ENCODE measurements around the gene OCA2.

The OCA2 gene

DNA sequence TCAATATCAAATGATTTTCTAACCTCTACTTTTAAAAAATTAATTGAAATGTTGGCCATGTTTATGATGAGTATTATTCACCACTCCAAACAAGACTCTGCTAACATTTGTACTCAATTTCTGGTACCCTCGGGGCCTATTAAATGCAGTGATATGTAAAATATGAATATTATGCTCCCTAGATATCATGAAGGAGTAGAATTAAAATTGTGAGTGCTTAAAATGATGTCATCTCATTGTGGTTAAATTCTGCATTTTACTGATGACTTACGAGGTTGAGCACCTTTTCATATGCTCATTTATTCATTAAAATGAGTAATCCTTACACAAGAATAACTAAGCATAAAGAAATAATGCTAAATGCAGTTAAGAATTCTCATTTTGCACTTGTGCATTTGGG is 159.9 kb downstream of the OCA2 start:
- no peak for DNase-seq

DNA sequence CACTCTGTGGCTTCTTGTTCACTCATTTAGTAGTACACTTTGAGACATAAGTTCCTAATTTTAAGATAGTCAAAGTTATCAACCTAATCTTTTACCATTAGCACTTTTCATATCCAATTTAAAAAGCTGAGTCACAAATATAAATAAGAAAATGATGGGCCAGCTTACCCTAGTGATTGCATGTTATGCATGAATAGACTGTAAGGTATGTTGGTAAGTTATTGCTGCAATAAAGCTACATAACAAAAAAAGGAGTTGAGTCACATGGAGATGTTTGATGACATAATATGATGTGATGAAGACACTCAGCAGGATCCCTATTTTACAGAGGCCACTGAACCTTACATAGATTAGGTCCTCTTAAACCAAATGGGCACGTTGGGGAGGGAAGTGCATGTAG is 161.3 kb downstream of the OCA2 start:
- DNase-seq = no peak

DNA sequence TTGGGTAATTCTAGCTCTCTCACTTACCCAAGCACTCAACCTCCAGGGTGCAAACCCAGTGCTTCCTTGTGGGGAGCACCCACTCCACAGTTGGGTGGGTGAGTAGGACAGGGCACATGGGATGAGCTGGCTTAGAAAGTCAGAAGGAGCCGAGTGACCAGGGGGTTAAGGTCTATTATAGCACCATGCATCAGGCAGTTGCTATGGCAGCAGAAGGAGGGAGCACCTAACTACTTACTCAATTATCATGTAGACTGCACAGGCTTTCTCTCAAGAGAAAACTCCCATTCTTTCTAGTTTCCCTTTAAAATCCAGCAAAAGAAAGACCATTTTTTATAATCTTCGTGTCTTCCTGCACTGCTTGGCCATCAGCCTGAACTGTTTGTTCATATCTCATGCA is 163.0 kb downstream of the OCA2 start:
- no peak for DNase-seq

DNA sequence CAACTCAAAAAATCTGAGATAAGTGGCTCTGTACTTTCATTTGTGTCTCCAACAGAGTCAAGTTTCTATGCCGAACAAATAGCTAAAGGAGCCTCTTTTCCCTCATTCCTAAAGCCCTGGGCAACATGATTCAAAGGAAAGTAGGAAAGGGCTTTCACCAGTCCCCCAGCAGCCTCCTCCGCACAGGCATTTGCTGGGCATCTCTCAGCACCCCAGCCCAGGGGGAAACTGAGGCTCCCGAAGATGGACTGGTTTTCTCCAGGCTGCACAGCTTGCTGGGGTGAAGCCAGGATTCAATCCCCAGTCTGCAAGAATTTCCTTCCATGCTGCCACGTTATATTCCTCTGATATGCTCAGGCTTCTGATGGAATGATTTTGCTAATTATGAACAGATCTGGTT is 163.8 kb downstream of the OCA2 start:
- DNase-seq = no peak

DNA sequence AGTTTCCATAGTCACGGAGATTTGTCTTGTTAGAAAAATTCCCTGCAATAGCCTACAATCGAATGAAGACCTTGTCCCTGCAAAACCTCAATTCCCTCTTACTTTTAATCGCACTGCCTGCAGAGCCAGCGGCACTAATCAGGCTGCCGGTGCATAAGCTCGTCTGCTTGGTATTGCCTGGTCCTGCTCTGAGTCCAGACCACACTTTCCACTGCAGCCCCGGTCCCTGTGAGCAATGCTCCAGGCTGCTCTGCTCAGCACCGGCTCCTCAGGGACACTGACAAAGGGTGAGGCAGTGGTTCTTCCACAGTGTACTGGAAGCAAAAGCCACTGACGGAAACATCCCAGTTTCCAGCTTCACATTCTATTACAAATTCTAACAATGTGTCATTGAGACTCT is 164.3 kb downstream of the OCA2 start:
- no peak for DNase-seq

DNA sequence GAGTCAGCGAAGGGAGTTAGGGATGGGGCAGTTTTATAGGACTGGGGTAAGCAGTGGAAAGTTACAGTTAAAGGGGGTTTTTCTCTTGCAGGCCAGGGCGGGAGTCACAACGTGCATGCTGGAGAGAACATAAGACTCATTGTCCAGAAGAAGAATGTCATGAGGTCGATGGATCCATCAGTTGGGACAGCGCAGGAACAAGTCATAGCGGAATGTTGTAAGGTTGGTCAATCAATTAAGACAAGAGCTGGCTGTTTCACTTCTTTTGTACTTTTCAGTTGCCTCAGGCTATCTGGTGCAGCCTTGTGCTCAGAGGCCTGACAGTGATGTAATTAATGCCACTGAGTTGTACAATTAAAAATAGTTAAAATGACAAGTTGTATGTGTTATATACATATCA is 165.6 kb downstream of the OCA2 start:
- DNase-seq = no peak

DNA sequence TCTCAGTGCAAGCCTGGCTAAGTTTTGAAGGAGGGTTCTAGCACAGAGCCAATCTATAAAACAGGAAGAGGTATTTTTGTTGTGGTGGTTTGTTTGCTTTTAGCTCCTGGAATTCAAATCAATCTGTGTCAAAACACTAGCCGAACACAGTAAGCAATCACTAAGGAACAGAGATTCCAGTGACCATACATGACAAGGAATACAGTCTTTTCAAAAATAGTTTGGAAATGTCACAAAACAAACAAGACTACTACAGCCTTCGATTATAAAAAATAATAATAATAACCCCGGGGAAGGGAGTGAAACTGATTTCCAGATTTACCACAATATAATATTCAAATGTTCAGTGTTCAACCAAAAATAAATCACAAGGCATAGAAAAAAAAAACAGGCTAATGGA is 166.5 kb downstream of the OCA2 start:
- no peak for DNase-seq

DNA sequence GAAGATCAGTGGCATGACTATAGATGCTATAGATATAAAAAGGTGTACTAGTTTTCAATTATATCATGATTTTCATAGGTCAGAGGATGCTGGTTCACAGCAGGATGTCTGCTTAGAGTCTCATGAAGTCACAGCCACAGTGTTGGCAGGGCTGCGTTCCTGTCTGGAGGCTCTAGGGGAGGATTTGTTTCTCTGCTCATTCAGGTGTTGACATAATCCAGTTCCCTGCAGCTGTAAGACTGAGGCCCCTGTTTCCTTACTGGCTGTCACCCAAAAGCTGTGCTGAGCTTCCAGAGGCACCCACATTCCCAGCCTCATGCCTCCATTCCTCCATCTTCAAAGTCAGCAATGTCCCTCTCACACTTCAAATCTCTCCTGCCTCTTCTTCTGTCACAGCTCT is 170.7 kb downstream of the OCA2 start:
- DNase-seq = no peak

DNA sequence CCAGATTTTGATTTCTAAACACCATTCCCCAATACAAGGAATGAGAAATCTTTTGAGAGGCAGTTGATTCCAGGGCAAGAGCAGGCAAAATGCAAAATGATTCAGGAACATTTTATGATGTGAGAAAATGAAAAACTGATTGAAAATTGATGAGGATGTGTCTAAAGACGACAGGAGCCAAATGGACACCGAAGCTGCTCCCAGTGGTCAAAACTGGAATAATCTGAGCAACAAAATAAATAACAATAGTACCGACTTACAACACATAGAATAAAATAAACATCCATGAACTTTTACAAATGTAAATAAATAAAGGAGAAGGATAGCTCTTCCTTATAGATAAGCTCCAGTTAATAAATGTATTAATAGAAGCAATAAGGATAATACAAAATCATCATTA is 186.8 kb downstream of the OCA2 start:
- DNase-seq = no peak

DNA sequence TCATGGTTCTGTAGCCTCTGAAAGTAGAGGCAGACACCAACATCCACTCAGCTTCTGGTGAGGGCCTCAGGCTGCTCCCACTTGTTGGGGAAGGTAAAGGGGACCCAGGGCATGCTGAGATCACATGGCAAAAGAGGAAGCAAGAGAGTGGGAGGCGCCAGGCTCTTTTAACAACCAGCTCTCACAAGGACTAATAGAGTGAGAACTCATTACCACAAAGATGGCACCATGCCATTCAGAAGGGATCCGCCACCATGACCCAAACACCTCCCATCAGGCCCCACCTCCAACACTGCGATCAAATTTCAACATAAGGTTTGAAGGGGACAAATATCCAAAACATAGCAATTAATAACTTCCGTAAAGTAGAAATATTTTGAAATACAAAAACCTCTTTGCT is 192.3 kb downstream of the OCA2 start:
- DNase-seq = no peak

DNA sequence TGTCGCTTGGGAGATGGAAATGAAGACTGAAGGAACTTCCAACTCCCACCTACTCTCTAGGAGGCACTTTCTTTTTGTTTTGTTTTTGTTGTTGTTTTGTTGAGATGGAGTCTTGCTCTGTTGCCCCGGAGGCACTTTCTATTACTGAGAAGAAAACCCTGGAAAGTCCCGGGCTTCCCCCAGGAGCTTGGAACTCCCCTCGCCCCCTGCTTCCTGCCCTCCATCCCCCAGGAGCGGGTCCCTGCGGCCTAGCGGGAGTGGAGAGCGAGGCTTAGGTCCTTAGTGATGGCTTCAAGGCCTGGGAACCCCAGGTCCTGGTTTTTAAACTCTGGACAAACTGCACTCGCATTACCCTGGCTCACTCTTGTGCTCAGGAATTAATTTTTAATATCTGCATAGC is 195.7 kb downstream of the OCA2 start:
- DNase-seq = no peak

DNA sequence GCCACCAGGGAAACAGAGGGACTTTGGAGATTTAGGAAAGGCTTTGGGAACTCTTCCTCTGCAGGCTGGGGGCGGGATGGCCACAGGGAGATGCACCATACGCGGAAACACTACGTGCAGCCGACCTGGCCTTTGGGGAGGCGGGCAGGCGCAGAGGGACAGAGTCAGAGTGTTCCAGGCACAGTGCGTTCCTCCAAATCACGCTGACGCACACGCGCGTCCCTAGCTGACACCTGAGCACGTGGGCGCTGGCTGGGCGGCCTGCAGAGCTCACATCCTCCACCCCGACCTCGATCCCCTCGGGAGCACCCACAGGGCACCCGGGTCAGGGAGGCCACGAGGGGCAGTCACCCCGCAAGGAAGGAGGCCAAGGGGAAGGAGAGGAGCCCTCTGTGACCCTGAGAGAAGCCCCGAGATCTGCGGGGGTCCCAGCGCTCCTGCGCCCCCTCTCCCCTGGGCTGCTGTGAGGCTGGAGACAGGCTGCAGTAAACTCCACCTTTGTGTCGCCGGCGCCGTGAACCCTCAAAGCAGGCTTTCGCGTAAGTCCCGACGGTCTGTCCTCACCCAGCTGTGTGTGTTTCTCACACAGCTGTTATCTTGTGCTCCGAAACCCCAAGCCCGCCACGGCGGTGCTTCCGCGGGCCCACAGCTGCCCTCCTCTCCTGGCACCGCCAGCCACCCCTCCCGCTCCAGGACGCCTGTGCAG is 196.3 kb downstream of the OCA2 start:
- DNase-seq = no peak

DNA sequence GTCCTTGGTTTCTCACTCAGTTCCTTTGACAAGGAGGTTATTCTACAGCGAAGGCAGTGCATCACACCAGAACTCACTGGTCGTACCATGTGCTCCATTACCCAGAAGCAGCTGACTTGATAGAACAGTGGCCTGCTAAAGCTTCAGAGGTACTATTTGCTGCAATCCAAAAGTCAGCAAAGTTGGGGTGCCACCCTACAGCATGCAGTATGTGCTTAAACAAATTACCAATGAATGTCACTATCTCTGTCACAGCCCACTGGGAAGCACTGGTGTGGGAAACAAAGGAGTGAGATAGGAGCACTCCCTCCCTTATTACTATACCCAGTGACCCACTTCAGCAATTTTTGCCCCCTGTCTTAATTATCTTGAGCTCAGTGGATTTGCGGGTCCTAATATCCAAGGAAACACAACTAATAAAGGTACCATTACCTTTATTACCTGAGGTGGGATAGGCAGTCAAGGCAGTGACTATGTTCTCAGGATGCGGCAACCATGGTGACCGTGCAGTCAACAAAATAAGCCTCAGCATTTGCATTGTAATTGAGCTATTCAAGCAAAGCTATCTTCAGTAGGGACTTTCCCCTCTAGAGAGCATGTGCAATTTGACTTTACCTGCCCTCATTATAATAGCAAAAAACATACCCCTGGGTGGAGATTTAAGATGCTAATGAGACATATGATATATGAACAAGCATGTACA is 199.4 kb downstream of the OCA2 start:
- DNase-seq = no peak

DNA sequence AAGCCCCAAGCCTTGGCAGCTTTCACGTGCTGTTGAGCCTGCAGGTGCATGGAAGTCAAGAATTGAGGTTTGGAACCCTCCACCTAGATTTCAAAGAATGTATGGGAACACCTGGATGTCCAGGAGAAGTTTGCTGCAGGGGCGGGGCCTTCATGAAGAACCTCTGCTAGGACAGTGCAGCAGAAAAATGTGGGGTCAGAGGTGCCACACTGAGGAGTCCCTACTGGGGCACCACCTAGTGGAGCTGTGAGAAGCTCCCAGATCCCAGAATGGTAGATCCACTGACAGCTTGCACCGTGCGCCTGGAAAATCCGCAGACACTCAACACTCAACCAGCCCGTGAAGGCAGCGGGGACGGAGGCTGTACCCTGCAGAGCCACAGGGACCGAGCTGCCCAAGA is 201.6 kb downstream of the OCA2 start:
- DNase-seq = no peak

DNA sequence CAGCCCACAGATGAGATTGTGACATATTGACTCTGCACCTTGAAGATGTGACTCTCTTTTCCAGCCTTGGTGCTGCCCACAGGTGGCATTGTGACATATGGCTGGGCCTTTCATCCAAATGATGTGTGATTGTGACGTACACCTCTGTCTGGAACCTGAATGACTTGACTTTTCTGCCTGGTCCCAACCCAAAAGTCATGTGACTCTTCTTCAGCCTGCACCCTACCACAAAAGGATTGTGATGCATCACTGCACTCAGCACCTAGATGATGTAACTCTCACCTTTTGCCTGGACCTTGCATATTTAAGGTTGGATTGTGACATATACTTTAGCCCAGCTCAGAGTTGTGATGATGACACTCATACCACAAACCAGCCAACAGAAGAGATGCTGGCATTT is 204.5 kb downstream of the OCA2 start:
- DNase-seq = no peak

DNA sequence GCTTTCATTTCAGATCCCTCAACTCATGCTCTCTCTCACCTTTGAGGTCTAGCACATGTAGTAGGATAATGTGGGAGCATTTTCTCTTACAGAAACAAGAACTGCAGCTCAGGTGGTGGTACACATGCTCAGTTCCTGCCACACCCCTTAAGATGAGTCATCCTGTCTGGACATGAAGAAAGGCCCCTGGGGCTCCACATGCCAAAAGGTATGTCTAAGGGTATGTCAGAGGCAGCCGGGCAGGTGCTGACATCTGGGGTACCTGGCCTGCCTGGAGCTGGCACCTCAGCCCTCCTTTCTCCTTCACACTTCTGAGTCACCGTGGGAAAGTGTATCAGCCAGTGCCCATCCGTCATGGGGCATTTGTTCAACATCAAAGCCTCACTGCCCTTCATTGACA is 209.9 kb downstream of the OCA2 start:
- no peak for DNase-seq

DNA sequence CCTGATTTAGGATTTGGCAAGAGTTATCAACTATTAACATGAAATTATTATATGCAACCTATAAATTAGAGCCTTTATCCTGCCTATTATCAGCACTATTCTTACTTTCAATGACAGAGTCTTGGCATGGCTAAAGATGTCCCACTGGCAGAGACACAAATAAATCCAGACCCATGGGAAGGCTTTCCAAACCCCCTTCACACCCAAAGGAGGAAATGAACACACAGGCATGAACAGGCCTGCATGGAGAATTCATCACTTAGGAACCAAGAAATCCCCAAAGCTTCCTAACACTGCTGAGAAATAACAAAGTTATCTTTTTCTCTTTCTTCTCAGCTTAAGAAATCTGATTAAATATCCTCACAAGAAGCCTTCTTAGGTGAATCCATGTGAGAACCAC is 213.9 kb downstream of the OCA2 start:
- DNase-seq = no peak

DNA sequence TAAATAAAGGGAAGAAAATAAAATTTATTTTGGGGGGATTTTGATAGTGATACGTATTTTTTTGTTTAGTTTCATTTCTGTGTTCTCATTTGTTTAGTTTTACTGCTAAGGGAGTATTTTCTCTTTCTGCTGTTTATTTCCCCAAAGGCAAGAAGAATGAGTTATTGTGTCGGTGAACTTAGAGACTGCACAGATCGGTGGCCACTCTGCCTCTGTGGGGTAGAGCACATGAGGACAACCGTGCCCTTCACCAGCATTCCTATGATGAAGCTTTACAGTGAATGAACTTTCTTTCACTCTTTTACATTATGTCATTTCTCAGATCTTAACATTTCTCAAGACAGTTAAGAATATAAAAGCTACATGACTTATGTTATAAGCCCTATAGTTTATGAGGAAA is 214.4 kb downstream of the OCA2 start:
- no peak for DNase-seq

DNA sequence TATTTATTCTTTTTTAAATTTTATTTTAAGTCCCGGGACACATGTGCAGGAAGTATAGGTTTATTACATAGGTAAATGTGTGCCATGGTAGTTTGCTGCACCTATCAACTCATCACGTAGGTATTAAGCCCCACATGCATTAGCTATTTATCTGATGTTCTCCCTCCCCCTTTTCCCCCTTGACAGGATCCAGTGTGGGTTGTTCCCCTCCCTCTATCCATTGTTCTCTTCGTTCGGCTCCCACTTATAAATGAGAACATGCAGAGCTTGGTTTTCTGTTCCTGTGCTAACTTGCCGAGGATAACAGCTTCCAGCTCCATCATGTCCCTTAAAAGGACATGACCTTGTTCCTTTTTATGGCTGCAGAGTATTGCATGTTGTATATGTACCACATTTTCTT is 220.3 kb downstream of the OCA2 start:
- no peak for DNase-seq

DNA sequence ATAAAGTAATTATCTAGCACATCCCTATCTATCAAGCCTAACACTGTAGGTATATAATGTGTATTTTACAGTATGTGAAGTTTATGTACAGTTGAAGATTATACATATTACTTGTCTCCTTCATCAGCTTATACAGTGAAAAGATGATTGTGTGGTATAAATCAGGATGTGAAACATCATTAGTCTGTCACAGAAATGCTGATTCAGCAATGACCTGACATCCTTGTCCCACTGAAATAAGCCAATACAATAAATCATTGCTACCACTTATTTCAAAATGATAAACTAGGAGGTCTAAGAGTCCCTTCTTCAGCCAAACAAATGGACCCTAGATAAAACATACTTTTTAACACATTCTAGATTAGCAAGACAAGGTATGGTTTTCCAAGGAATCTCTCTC is 225.3 kb downstream of the OCA2 start:
- DNase-seq = no peak

DNA sequence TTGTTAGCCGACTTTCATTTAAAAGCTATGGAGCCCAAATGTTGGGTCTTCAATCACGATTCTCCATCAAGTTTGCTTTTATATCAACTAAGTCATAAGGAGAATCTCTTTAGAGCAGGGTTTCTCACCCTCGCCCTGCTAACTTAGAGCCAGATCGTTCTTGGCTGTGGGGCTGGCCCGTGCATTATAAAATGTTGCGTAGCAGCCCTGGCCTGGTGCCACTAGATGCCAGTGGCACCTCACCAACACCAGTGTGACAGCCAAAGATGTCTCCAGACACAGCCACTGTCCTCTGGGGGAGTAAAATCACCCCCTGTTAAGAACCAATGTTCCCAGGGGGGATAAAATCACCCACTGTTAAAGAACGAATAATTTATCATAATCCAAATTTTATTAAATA is 226.1 kb downstream of the OCA2 start:
- DNase-seq = no peak

DNA sequence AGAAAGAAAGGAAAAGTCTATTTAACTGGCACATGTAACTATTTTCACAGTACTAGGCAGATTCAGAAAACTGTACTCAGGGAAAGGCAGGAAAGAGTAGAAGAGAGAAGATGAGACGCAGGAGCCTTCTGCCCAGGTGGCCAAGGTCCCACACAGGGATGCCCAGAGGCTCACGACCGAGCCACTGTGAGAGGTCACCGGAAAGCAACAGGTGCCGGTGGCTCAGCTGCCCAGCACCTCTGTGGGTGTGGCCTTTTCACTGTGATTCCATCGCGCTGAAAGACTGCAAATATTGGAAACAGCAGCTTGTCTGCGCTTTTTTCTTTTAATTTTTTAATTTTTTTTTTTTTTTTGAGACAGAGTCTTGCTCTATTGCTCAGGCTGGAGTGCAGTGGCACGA is 226.8 kb downstream of the OCA2 start:
- DNase-seq = no peak

DNA sequence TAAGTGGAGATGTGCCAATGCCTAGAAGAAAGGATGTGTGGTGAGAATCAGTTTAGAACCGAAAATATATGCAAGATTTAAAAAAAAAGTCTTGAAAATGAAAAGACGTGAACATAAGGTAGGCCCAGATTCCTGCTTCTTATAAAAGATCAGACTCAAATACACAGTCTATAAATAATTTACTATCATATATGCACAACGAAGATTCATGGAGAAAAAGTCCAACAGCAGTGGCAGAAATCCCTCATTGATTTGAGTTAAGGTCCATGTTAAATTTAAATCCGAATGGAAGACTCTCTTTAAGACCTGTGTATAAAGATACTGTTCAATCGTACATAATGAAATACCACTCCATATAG is 227.2 kb downstream of the OCA2 start:
- DNase-seq = no peak

DNA sequence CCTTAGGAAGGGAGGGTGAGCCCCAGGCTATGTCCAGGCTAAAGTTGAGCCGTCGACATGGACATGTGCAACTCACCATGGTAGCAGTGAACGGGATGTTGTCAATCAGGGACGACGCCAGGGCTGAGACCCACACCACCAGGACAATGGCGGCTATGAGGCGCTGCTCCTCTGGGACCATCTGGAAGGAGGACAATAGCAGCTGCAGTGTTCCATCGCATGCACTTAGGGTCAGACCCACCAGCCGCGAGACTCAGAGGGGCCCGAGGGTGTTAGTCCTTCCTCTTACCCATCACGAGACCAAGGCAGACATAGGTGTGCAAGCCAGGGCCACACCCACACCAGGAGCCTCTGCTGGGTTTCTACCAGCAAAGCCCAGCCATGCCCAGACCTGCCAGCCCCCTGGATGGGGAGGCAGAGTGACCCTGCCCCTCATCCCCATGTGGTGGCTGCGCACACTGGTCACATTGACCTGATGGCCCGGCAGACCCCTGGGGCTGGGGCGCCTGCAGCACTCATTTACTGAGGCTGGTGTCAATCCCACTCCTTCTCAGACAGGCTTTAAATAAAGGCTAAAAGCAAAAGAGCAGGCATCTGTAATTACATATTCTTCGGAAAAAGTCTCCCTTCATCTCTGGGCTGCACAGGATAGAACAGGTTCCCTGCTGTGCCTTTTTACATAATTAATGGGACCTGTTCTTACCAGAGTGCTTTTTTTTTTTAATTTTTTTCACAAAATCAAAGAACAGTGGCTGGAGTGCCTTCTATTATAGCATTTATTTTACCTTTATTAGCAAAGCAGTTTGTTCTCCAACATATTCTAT is 227.8 kb downstream of the OCA2 start:
- DNase-seq = no peak

Measured in right kidney (tissue), 1 donor.